A172 (cell line): Measurements from ENCODE around the gene MYH11. TPM values are rescaled to one million over a fixed set of nuclear protein-coding genes. Genes with fewer than 3 reads are reported as not detected.
"Not testable (repeated sequence)": the region's sequence is repeated elsewhere in the genome, so short reads cannot be mapped to it uniquely, and the experiment has no call there.

Source experiments
- DNase-seq: peaks from one replicate; pipeline ENCODE4 v3.0.0-alpha.2; 2015; ENCODE audit warnings: low spot score
- total RNA-seq: library from RNA; depleted of rRNA; stranded (reverse); fragments of >200 nt; shearing (Covaris generic); gene quantifications from 2 replicates; pipeline ENCODE4 v1.2.3, GENCODE V29; 2014

MYH11 gene
- total RNA-seq, 1 experiment from 2014 or later = not detected

GRCh38 chr16:15716694-15717447 lies 140.0 kb downstream of the MYH11 start:
- DNase-seq = no peak

- no peak for DNase-seq
Observed at GRCh38 chr16:15715221-15715620, 141.6 kb downstream of the MYH11 start.

- DNase-seq = no peak
Observed at GRCh38 chr16:15714393-15715172, 142.2 kb downstream of the MYH11 start.

- DNase-seq = no peak
Observed at GRCh38 chr16:15708997-15709396, 147.8 kb downstream of the MYH11 start.

DNA sequence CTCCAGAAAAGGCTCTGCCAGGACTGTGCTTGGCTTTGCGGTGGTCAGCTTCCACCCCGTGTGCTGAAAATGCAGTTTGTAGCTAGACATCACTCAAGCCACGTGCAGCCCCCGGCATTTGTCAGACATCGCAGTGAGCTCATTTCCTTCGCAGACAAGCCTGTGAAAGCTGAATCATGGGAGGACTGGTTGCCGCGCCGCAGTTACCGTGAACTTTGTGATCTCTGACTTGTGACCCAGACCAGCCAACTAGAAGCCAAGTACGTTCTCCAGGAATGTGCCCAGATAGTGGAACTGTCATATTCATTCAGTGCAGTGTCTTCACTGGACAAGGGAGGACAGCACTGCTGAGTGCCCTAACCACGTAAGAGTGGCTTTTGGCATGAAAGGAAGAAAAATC lies 148.7 kb downstream of the MYH11 start:
- DNase-seq = no peak

GRCh38 chr16:15707332-15707731 lies 149.5 kb downstream of the MYH11 start:
- DNase-seq = no peak

DNA sequence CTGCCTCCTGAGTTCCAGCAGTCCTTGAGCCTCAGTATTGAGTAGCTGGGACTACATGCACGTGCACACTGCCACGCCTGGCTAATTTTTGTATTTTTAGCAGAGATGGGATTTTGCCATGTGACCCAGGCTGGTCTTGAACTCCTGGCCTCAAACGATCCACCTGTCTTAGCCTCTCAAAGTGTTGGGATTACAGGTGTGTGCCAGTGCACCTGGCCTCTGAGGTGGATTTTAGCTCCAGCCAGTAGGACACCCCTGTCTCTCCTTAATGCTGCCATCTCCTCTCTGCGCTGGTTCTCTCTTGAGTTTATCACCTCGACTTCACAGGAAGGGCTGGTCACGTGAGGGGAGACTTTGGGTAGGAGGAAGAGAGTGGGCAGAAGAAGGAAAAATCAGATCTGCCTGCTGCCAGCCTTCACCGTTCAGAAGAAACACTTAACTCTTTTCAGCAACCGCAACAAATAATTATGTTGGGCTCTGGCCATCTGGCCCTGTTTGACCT lies 151.7 kb downstream of the MYH11 start:
- no peak for DNase-seq

- peak; percentile 63 for DNase-seq
Observed at GRCh38 chr16:15704545-15704987, 152.3 kb downstream of the MYH11 start.

- DNase-seq = no peak
Observed at GRCh38 chr16:15703029-15703736, 153.6 kb downstream of the MYH11 start.

GRCh38 chr16:15701975-15702970 lies 154.6 kb downstream of the MYH11 start:
- DNase-seq = peak; percentile 21

DNA sequence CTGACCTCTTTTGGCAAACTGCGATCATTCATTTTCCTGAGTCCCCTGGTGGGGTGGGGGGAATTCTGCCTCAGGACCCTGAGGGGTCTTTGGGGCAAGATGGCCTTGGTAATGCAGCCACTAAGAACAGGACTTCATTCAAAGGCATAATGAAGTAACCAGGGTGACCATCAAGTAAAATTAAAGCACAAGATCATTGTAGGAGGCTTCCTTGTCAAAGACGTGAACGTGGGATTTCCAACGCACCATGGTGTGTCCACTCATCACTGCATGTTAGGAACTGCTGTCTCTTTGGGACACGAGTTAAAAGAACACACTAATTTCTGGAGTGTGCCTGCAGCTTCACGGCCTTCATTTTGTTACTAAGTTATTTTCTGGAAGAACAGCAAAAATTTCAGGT lies 155.5 kb downstream of the MYH11 start:
- DNase-seq = no peak

GRCh38 chr16:15699819-15700218 lies 157.0 kb downstream of the MYH11 start:
- DNase-seq = no peak

DNA sequence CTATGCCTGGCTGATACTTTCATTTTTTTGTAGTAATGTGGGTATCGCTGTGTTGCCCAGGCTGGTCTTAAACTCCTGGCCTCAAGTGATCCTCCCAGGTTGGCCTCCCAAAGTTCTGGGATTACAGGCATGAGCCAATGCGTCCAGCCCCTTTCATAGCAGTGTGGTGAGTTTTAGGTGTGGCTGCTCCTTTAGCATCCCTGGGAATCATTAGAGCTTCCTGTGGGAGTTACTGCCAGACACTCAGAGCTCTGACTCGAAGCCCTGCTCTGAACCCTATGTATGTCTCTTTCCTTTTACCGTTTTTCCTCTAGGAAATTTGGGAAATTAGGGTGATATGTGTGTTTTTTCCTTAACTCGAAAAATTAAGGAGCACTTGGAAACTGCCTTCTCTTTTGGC lies 162.3 kb downstream of the MYH11 start:
- peak; percentile 15 for DNase-seq

DNA sequence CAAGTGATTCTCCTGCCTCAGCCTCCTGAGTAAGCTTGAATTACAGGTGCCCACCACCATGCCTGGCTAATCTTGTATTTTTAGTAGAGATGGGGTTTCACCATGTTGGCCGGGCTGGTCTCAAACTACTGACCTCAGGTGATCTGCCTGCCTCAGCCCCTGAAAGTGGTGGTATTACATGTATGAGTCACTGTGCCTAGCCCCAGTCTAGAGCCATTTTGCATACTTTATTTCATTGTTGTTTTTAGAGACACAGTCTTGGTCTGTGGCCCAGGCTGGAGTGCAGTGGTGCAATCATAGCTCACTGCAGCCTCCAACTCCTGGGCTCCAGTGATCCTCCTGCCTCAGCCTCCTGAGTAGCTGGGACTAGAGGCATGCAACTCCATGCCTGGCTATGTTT lies 164.3 kb downstream of the MYH11 start:
- DNase-seq = not testable (repeated sequence)

- DNase-seq = no peak
Observed at GRCh38 chr16:15691046-15691445, 165.8 kb downstream of the MYH11 start.

- peak; percentile 14 for DNase-seq
Observed at GRCh38 chr16:15690296-15690695, 166.5 kb downstream of the MYH11 start.

GRCh38 chr16:15689290-15689689 lies 167.5 kb downstream of the MYH11 start:
- no peak for DNase-seq

DNA sequence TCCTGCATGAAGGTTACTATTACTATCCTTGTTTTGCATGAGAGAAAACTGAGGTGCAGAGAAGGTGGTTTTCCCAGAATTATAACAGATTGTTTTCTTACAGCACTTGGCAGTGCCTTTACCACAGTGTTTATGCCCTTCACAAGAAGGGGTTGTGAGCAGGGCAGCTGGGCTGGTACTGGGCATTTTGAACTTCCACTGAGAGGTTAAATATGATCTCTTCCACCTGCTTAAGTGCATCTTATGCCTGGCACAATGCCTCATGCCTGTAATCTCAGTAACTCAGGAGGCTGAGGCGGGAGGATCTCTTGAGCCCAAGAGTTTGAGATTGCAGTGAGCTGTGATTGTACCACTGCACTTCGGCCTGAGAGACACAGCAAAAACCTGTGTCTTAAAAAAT lies 170.5 kb downstream of the MYH11 start:
- DNase-seq = no peak

DNA sequence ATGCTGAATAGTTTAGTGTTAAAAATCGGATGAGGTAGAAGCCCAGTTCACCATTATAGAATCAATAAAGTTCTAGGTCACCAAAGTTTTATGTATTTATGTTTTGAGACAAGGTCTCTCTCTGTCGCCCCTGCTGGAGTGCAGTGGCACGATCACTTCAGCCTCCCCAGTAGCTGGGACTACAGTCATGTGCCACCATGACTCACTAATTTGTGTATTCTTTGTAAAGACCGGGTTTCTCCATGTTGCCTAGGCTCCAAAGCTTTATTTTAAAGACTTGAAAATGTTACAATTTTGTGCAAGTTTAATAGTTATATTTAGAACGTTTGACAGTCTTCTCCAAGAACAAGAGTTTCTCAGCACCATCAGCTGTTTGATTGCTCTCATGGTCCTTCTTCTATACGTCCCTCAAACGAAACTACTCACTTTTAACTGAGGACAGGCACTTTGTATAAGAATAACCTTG lies 174.7 kb downstream of the MYH11 start:
- DNase-seq = peak; percentile 82

GRCh38 chr16:15677447-15677846 lies 179.4 kb downstream of the MYH11 start:
- DNase-seq = no peak

- DNase-seq = no peak
Observed at GRCh38 chr16:15676506-15676905, 180.3 kb downstream of the MYH11 start.
